Pancreas (tissue), 10 donors: Measurements from ENCODE around the gene TMCC1. TPM values are rescaled to one million over a fixed set of nuclear protein-coding genes. Genes with fewer than 3 reads are reported as not detected.
"Not testable (repeated sequence)": the region's sequence is repeated elsewhere in the genome, so short reads cannot be mapped to it uniquely, and the experiment has no call there.

ENCODE experiments used
- ATAC-seq, 4 donors: fragments of 200-7000 bp; cut with Tn5 transposase; one replicate each; pipeline versions ENCODE4 v1.8.0 to v1.9.1; 2020; ENCODE audit warnings: mild to moderate bottlenecking in 4 of 4, moderate library complexity in 4 of 4
- DNase-seq, 6 donors: peaks; one replicate each; pipeline ENCODE4 v3.0.0-alpha.2; 2020
- FAIRE-seq: peaks from 2 replicates; lab custom pipeline; 2012; peaks lifted over from hg19 to GRCh38; lab: Jason Lieb, UNC
- H3K27ac ChIP-seq, 4 donors: fragments of 200-600 bp; sonication (generic); 1 replicate in 3 of 4; 2 replicates in 1 of 4; pipeline versions ENCODE4 v1.5.0 to v1.8.0; 2020
- H3K27me3 ChIP-seq, 4 donors: fragments of 200-600 bp; one replicate each; pipeline ENCODE4 v1.8.0; 2021
- H3K36me3 ChIP-seq, 3 donors: fragments of 200-600 bp; sonication (generic) in 1 of 3; one replicate each; pipeline versions ENCODE4 v1.5.0 to v1.8.0; 2020 to 2021
- H3K4me1 ChIP-seq, 3 donors: fragments of 200-600 bp; one replicate each; pipeline ENCODE4 v1.8.0; 2021
- H3K4me3 ChIP-seq, 4 donors: fragments of 200-600 bp; sonication (generic) in 2 of 4; one replicate each; pipeline versions ENCODE4 v1.5.0 to v1.8.0; 2020 to 2021
- H3K9me3 ChIP-seq, 4 donors: fragments of 200-600 bp; one replicate each; pipeline ENCODE4 v1.8.0; 2021
- WGBS, 2 donors: extraction: QIAGEN DNeasy Blood & Tissue Kit; methylation state at CpG; one replicate each; pipeline ENCODE4 v1.1.7; 2013; 5-methylcytosine and 5-hydroxymethylcytosine counted together
- intact Hi-C, 3 donors: fragments of 100-400 bp; cut with DNase I; formaldehyde crosslinking; loops; one replicate each; pipeline versions ENCODE4 v1.11.1 to v1.14.2; 2022
- polyA plus RNA-seq, 2 donors: library from polyadenylated mRNA; stranded (reverse); fragments of 200-250 nt; gene quantifications; one replicate each; pipeline ENCODE4 v1.2.3, GENCODE V29; 2013
- total RNA-seq, 6 donors: library from RNA; stranded (reverse); fragmentation: NEBNext Ultra II Directional in 4 of 6; extraction: Animal tissue kit (Norgen Biotek cat#: 25700) in 4 of 6; gene quantifications; one replicate each; pipeline versions ENCODE4 v1.2.1 to v1.2.4, GENCODE V29; 2021 to 2023
- TF ChIP-seq, protein P1 (sequence below), 4 donors: fragments of 200-600 bp; sonication (generic) in 3 of 4; IDR thresholded peaks; one replicate each; pipeline versions ENCODE4 v1.5.0 to v1.8.0; 2021; ENCODE audit warnings: antibody characterized with exemption in 4 of 4
- donor health status: healthy with polysubstance abuse.
- donor health status: DM: no; HTN: no; CAD: no; lungs with moderate emphysema.
- donor health status: DM: no; HTN: no; CAD: no.
- donor health status: control.
- donor health status: control.
- donor health status: Bipolar disorder and iron deficiency.
- donor health status: DM: yes; HTN: yes; CAD: no.
- donor health status: DM: no; HTN: no; CAD: no.
- donor health status: DM: no; HTN: no; CAD: no.
- donor health status: DM: yes; HTN: yes; CAD: no.

TMCC1 gene
- total and polyA plus RNA-seq, 8 donors = 5.6 to 27.5 (median 16.9) TPM

DNA sequence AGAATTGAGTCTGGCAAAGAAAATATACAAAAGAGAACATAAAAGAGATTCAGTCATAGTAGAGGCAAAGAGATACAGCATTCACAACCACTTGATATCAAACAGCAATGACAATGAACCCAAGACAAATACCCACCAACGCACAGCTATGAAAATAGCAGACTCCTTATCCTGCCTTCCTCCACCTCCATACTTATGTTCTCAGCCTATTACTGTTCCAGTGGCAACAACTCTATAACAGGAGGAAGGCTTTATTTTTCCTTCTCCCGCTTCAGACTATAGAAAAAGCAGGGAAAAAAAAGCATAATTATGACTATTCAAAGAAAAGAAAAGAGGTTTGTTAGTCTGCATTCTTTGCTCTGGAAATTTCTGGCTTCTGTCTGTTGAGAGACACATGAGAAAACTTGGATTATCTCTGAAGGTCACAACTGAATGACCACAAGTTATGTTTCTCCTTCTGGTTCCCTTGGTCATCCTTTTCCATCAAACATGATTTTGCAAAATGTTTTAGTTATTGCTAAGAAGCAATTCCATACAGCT lies 205.9 kb downstream of the TMCC1 start:
- TF ChIP-seq, protein P1, sequence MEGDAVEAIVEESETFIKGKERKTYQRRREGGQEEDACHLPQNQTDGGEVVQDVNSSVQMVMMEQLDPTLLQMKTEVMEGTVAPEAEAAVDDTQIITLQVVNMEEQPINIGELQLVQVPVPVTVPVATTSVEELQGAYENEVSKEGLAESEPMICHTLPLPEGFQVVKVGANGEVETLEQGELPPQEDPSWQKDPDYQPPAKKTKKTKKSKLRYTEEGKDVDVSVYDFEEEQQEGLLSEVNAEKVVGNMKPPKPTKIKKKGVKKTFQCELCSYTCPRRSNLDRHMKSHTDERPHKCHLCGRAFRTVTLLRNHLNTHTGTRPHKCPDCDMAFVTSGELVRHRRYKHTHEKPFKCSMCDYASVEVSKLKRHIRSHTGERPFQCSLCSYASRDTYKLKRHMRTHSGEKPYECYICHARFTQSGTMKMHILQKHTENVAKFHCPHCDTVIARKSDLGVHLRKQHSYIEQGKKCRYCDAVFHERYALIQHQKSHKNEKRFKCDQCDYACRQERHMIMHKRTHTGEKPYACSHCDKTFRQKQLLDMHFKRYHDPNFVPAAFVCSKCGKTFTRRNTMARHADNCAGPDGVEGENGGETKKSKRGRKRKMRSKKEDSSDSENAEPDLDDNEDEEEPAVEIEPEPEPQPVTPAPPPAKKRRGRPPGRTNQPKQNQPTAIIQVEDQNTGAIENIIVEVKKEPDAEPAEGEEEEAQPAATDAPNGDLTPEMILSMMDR (IDR thresholded peaks at IDR 0.05) = no peak
- intact Hi-C loops = no loop called here
- Histone ChIP-seq H3K36me3 (no peaks in the 10 kb centered on the region), H3K27me3 (no peaks in the 10 kb centered on the region), H3K4me1 (peaks cover 7 to 17% (median 15%) of the 10 kb centered on the region in 3 donors), H3K9me3 (no peaks in the 10 kb centered on the region), H3K27ac (peak overlapping the region in 1 of 4 donors; percentile 67), H3K4me3 (peak overlapping the region in 1 of 4 donors; percentile 20)
- FAIRE-seq (no peak), DNase-seq (no peak), ATAC-seq (peak in 2 of 4 donors; percentile 16 to 33)
- WGBS, 2 donors = 78 to 81% methylated on average over 2 of the region's 2 CpGs

DNA sequence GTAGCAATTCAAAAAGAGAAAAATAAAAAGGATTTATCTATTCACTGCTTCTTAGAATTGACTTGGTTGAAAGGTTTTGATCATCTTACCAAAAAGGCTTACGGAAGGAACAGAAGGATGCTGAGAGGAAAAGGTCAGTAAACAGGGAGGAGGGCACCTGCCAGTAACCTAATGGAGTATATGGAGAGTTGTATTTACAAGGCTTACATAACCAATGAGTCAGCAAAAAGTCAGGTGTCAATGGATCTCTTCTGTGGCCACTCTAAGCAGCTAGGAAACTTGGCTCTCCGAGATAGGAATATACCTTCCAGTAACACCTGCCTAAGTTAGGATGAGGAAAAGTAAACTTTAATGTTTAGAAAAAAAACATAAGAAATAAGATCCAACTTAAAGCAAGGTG lies 206.6 kb downstream of the TMCC1 start:
- 38 to 50% methylated on average over 2 of the region's 2 CpGs for WGBS, 2 donors
- Histone ChIP-seq H3K27me3 (no peaks in the 10 kb centered on the region), H3K36me3 (no peaks in the 10 kb centered on the region), H3K4me1 (peaks cover 7 to 17% (median 15%) of the 10 kb centered on the region in 3 donors), H3K27ac (peak overlapping the region in 1 of 4 donors; percentile 67), H3K4me3 (no peak overlapping the region), H3K9me3 (no peaks in the 10 kb centered on the region)
- peak in 3 of 6 donors; percentile 15 to 31 (median 18) for DNase-seq
- FAIRE-seq = no peak
- TF ChIP-seq, protein P1 (IDR thresholded peaks at IDR 0.05) = no peak
- peak; percentile 87 to 91 (median 90) for ATAC-seq
- intact Hi-C loops = no loop called here

DNA sequence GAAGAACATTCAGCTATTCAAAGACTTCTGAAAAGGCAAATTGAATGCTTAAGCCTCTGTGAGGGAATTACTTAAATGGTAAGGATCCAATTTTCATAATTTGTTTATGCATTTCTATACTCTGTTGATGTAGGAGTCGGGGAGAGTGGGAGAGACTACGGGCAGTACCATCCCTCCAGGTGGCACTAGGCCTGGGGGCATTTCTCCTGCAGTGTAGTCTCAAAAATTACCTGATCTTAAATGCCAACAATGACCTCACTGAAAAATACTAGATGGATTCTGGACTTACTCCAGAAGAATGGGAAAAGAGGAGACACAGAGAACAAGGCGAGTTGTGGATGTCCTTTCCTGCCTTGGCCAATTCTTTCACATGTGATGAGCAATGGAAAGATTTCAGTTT lies 209.2 kb downstream of the TMCC1 start:
- no peak for DNase-seq
- no peak for FAIRE-seq
- Histone ChIP-seq H3K4me1 (peaks cover 7 to 17% (median 15%) of the 10 kb centered on the region in 3 donors), H3K36me3 (no peaks in the 10 kb centered on the region), H3K27ac (no peak overlapping the region), H3K9me3 (no peaks in the 10 kb centered on the region), H3K27me3 (no peaks in the 10 kb centered on the region), H3K4me3 (no peak overlapping the region)
- TF ChIP-seq, protein P1 (IDR thresholded peaks at IDR 0.05) = no peak
- 75 to 81% methylated on average over 3 of the region's 3 CpGs for WGBS, 2 donors
- intact Hi-C loops = no loop called here
- ATAC-seq = no peak

DNA sequence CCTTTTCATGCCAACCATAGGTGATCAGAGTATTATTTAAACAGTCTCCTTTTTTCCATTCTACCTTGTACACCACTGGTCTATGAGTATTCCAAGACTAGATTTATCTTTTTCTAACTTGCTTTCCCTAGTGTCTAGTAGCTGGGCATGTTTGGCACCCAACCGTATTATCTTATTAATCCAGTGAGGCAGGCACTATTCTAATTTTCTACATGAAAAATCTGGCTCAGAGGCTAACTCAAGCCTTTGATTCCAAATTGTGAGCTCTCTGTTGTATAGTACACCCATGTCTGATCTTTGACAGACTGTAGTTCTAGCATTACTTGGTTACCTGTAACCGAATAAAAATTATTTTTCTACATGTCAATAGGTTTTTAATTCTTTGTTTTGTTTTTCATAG lies 210.3 kb downstream of the TMCC1 start:
- Histone ChIP-seq H3K27ac (no peak overlapping the region), H3K27me3 (no peaks in the 10 kb centered on the region), H3K9me3 (no peaks in the 10 kb centered on the region), H3K36me3 (no peaks in the 10 kb centered on the region), H3K4me3 (no peak overlapping the region), H3K4me1 (peaks cover 7 to 16% (median 15%) of the 10 kb centered on the region in 3 donors)
- no peak for DNase-seq
- TF ChIP-seq, protein P1 (IDR thresholded peaks at IDR 0.05) = no peak
- WGBS, 2 donors = 87 to 89% methylated on average over 2 of the region's 2 CpGs
- no peak for ATAC-seq
- intact Hi-C loops = no loop called here
- FAIRE-seq = no peak

DNA sequence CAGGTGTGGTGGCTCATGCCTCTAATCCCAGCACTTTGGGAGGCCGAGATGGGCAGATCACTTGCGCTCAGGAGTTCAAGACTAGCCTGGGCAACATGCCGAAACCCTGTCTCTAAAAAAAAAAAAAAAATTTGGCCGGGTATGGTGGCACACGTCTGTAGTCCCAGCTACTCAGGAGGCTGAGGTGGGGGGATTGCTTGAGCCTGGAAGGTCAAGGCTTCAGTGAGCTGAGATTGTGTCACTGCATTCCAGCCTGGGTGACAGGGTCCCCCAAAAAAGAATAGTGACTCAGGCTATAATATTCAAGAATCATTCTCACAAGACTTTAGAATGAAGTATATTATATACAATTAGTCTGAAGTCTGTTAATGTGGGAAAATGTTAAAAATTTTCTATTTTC lies 216.5 kb downstream of the TMCC1 start:
- WGBS, 2 donors = 94 to 96% methylated on average over 5 of the region's 5 CpGs
- H3K9me3 ChIP-seq = no peaks in the 10 kb centered on the region
- intact Hi-C loops = no loop called here
- DNase-seq (no peak), ATAC-seq (no peak), FAIRE-seq (no peak)
- H3K4me1 ChIP-seq = peaks cover 0 to 18% (median 14%) of the 10 kb centered on the region in 3 donors
- no peaks in the 10 kb centered on the region for H3K36me3 ChIP-seq
- no peaks in the 10 kb centered on the region for H3K27me3 ChIP-seq
- no peak overlapping the region for H3K4me3 ChIP-seq
- no peak overlapping the region for H3K27ac ChIP-seq
- TF ChIP-seq, protein P1 (IDR thresholded peaks at IDR 0.05) = no peak

DNA sequence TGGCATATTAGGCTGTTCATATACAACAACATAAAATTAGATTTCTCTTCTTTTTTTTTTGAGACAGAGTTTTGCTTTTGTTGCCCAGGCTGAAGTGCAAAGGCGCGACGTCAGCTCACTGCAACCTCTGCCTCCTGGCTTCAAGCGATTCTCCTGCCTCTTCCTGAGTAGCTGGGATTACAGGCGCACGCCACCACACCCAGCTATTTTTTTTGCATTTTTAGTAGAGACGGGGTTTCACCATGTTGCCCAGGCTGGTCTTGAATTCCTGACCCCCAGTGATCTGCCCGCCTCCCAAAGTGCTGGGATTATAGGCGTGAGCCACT lies 218.8 kb downstream of the TMCC1 start:
- H3K4me3 ChIP-seq, H3K36me3 ChIP-seq, H3K27ac ChIP-seq, intact Hi-C loops, ATAC-seq, FAIRE-seq, DNase-seq, H3K9me3 ChIP-seq, H3K27me3 ChIP-seq: not testable (repeated sequence)
- 96 to 99% methylated on average over 9 of the region's 9 CpGs for WGBS, 2 donors
- H3K4me1 ChIP-seq = peaks cover 0 to 18% (median 14%) of the 10 kb centered on the region in 3 donors
